Activated CD4-positive, alpha-beta T cell treated with anti-CD3 and anti-CD28 coated beads for 4 hours (primary cell): ENCODE measurements around the gene ZNF367.

Source experiments
- DNase-seq, 2 donors: peaks; one replicate each; pipeline ENCODE4 v3.0.0-alpha.2; 2020

The ZNF367 gene

DNA sequence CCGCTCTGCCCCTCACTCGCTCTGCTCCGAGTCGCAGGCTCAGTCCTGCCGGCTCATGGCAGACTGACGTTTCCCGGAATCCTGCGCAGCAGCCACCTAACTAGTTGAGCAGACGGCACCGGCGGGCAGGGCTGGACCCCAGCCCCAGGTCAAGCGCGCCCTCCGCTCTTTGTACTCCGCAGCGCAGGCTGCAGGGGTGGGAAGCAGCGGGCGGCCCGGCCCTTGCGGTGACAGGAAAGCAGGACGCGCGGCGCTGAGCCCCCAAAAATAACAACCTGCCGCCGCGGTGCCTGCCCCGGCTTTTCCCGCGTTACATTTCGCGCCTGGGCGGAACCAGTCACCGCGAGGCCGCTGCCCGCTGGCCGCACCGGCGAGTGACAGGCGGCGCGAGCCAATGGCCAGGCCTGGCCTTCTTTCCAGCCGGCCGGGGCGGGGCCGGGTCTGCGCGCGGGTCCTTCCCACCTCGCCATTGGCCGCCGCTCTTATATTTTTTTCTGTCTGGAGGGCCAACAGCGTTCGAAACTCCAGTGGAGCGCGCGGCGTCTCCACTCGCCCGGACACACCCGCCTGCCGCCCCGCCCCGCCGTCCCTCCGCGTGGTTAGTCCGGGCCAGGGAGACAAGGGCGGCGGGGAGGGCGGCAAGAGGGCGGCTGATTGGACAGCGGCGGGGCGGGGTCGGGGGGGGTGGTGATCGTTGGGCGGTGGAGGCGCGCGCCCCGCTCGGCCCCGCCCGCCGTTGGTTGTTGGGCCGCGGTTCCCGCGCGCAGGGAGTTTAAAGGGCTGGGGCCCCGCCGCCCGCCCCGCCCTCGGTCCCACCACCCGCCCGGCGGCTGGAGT is at the start of gene ZNF367:
Gene ZNF367, minus strand, starts transcription at position 288 of the 837 bp plus-strand sequence. CDS start 338 bp downstream, outside the sequence.
- peak; percentile 86 to 92 for DNase-seq

DNA sequence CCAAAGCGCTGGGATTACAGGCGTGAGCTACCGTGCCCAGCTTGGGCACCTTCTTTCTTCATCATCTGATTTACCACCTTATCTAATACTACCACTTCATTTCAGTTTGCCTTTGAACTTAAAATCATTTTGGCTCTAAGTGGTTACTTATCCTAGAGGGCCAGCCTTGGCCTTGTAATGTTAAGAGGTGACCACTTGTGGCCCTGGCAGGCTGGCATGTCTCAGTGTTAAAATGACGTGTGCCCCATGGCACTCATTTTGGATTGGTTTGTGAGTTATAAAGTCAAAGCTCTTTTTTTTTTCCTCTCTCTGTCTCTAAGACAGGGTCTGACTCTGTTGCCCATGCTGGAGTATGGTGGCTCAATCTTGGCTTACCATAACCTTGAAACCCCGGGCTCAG is 49.6 kb upstream of the ZNF367 start:
- DNase-seq, result no peak

GRCh38 chr9:96464426-96464825 is 46.3 kb upstream of the ZNF367 start:
- DNase-seq, result no peak

GRCh38 chr9:96462541-96462940 is 44.4 kb upstream of the ZNF367 start:
- no peak for DNase-seq

- DNase-seq, result no peak
Observed at GRCh38 chr9:96461336-96461735, 43.2 kb upstream of the ZNF367 start.

DNA sequence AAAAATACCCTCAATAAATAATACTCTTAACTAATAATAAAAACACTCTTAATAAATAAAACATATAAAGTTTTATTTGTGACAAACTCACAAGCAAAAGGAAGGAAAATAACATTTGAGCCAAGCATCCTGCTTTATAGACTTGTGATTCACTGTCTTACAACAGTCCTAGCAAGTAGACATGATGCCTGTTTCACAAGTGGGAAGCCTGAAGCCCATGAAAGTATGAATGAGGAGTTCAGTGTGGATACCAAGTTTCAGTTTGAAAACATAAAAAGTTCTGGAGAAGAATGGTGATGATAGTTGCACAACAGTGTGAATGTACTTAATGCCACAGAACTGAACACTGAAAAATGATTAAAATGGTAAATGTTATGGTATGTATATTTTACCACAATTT is 42.7 kb upstream of the ZNF367 start:
- no peak for DNase-seq

DNA sequence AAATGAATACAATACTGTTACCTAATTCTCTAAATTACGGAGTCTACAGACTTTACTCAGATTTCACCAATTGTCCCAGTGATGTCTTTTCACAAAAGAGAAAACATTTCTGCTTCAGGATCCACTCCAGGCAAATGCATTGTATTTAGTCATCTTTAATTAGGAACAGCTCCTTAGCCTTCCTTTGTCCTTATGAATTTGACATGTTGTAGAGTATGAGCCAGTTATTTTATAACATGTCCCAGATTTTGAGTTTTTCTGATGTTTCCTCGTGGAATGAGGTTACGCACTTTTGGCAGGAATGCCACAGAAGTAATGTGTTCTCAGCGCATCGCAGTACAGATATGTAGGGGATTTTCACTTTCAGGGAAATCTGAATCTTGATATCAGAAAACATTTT is 42.3 kb upstream of the ZNF367 start:
- no peak for DNase-seq

DNA sequence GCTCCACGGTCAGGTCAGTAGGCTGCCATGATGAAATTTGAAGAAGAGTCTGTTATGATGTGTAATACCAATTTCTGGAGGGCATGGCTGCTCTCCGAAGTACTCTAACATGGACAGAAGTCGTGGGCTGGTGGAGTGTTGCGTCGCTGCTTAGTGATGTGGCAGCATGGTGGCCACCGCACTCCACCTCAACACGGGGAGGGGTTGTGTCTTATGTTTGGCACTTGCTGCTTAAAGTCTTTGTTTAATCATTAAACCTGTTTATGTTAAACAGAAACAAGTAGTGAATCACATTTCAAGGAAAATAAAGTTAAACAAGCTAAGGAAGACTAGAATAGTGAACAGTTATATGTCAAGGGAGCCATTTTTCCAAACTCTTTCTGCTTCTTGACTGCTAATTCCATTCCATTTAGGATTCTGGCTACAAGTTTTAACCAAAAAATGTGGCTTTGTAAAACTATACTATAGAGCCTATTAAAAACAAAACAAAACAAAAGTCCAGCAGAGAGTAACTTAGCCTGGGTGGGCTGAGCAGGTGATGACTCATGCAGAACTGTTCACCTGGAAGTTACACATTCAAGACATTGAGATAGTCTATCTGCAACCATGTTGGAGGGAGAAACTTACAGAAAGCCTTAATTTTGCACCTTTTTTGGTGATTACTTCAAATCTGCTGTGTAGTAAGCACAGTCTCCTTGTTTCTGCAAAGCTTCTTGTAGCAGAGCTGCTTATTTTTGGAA is 41.3 kb upstream of the ZNF367 start:
- no peak for DNase-seq

DNA sequence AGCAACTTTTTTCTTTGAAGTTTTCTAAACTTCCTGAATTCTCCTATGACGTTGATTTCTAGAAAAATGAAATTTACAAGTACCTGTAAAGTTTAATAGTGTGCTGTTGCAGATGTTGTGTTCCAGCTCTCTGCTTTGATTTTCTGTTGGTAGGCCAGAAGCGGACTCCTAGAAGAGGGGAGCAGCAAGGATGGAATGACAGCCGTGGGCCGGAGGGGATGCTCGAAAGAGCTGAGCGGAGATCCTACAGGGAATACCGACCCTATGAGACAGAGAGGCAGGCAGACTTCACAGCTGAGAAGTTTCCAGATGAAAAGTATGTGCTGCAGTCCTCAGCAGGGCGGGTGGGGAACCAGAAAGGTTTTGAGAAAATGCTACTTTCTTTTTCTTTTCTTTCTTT is 40.1 kb upstream of the ZNF367 start:
- DNase-seq, result no peak

GRCh38 chr9:96457266-96457665 is 39.1 kb upstream of the ZNF367 start:
- no peak for DNase-seq

DNA sequence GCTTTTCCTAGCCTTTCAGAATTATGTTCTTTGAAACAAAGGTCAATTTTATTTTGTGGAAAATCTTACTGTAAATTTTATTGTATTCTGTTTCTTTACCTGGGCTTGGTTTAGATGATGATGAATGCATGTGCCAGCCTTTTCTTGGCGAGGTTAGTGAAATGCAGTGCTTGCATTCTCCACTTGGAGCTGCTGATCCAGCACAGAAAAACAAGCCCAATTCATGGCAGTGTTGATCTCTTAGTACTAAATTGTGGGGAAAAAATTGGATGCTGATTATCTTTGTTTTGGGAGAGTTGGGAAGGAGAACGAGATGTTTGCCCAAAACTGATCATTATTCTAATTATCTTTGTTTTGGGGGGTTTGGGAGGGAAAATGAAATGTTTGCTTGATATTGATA is 35.5 kb upstream of the ZNF367 start:
- no peak for DNase-seq

GRCh38 chr9:96450613-96451528 is 32.7 kb upstream of the ZNF367 start:
- peak; percentile 39 to 40 for DNase-seq

DNA sequence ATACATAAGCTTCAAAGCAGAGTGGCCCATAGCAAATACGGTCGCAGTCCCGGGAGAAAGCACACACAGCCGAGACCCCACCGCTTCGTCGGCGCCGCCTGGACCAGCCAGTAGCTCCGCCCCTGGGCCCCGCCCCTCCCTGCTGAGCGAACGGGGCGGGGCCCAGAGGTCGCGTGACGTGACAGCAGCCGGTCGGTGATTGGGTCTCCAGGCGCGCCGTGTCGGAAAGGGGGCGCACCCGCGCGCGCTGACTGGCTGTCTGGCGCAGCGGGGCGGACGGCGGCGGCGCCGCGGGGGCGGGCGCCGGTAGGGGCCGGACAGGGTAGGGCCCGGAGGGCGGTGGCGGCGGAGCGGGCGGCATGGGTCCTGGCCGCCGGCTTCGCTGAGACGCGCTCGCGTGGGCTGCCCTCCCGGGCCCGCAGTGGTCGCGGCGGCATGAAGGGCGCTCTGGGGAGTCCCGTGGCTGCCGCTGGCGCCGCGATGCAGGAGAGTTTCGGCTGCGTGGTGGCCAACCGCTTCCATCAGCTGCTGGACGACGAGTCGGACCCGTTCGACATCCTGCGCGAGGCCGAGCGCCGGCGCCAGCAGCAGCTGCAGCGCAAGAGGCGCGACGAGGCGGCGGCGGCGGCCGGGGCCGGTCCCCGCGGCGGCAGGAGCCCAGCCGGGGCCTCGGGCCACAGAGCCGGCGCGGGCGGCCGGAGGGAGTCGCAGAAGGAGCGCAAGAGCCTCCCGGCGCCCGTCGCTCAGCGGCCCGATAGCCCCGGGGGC is 31.9 kb upstream of the ZNF367 start, which contains the start of gene HABP4:
Gene HABP4, plus strand, starts transcription at position 325 of the 768 bp plus-strand sequence. Its CDS starts 111 bp downstream, at position 436.
- DNase-seq, result peak; percentile 95 to 97

GRCh38 chr9:96449523-96449844 is 31.3 kb upstream of the ZNF367 start:
- no peak for DNase-seq

- no peak for DNase-seq
Observed at GRCh38 chr9:96448546-96449170, 30.5 kb upstream of the ZNF367 start.

GRCh38 chr9:96447406-96447805 is 29.2 kb upstream of the ZNF367 start:
- DNase-seq, result no peak

DNA sequence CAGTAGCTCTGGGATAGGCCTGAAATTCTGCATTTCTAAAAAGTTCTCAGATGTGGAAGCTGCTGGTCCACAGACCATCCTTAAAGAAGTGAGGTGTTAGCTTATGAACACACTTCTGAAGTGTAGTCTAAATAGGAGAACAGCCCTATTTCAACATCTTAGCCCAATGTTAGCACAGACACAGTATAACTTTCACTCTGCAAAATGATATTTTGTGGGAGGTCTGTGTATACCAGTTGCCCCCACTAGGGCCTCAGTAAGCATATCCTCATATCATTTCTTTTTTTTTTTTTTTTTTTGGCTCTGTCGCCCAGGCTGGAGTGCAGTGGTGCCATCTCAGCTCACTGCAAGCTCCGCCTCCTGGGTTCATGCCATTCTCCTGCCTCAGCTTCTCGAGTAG is 24.3 kb upstream of the ZNF367 start:
- no peak for DNase-seq

DNA sequence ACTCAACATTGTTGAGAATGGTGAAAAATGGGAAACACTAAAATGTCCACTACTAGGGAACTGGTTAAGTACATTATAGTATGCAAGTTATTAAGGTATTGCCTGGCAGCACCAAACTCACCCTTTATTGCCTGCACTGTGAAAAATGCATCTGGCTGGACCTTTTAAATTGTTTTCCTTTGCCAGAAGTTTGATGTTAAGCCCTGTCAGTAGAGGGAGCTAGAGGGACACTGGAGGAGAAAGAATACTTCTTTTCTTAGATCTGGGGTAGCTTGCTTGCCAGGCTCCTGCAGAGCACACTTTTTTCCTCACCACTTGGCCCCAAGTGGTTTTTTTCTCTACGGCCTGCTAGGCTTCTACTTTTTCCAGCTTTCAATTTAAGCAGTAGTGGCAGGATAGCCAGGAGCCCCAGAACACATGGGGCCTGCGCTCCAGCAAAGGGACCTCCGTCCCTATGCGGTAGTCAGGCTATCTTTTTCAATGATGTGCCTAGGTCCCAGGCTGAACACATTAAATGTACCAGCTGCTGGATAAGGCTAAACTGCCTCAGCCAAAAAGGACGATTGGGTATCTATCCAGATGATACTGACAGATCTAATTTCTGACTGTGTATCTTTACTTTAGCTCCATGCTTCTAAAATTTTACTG is 23.8 kb upstream of the ZNF367 start:
- peak in 1 of 2 donors; percentile 13 for DNase-seq

GRCh38 chr9:96440671-96441199 is 22.6 kb upstream of the ZNF367 start:
- no peak for DNase-seq

GRCh38 chr9:96437454-96437853 is 19.3 kb upstream of the ZNF367 start:
- DNase-seq, result no peak
